GM19023 (cell line): Measurements from ENCODE around the gene PRAME.
"Not testable (repeated sequence)": the region's sequence is repeated elsewhere in the genome, so short reads cannot be mapped to it uniquely, and the experiment has no call there.

Experiments
- ATAC-seq: cut with Tn5 transposase; IDR thresholded peaks from one replicate; pipeline ENCODE4 v1.9.1; 2021; ENCODE audit warnings: mild to moderate bottlenecking, moderate library complexity; ENCODE audit not compliant: unreplicated experiment

PRAME gene

GRCh38 chr22:22558972-22559603 lies at the start of gene PRAME:
Gene PRAME (minus strand): TSS chr22:22559265. CDS start chr22:22556832, 2,433 bp downstream.
- no peak for ATAC-seq

GRCh38 chr22:22608022-22608421 lies 49.0 kb upstream of the PRAME start:
- not testable (repeated sequence) for ATAC-seq

GRCh38 chr22:22605074-22605404 lies 46.0 kb upstream of the PRAME start:
- no peak for ATAC-seq

GRCh38 chr22:22604326-22605073 lies 45.4 kb upstream of the PRAME start:
- ATAC-seq, result no peak

- no peak for ATAC-seq
These were observed 44.4 kb upstream of the PRAME start for GRCh38 chr22:22603470-22603947.

GRCh38 chr22:22600531-22601261 lies 41.6 kb upstream of the PRAME start:
- ATAC-seq, result no peak

GRCh38 chr22:22599248-22599647 lies 40.2 kb upstream of the PRAME start:
- ATAC-seq, result no peak

GRCh38 chr22:22598144-22598543 lies 39.1 kb upstream of the PRAME start:
- ATAC-seq, result no peak

GRCh38 chr22:22595001-22595835 lies 36.2 kb upstream of the PRAME start:
- ATAC-seq, result no peak

GRCh38 chr22:22593964-22594656 lies 35.0 kb upstream of the PRAME start:
- no peak for ATAC-seq

GRCh38 chr22:22593250-22593649 lies 34.2 kb upstream of the PRAME start:
- ATAC-seq, result no peak

GRCh38 chr22:22591348-22592299 lies 32.6 kb upstream of the PRAME start:
- no peak for ATAC-seq

GRCh38 chr22:22590136-22590891 lies 31.2 kb upstream of the PRAME start:
- ATAC-seq, result no peak

- ATAC-seq, result no peak
These were observed 29.6 kb upstream of the PRAME start for GRCh38 chr22:22588485-22589164.

- no peak for ATAC-seq
These were observed 28.6 kb upstream of the PRAME start for GRCh38 chr22:22587577-22588188.

GRCh38 chr22:22584722-22585121 lies 25.7 kb upstream of the PRAME start:
- ATAC-seq, result no peak

- no peak for ATAC-seq
These were observed 24.0 kb upstream of the PRAME start for GRCh38 chr22:22583030-22583429.
